Astrocyte (in vitro differentiated cells and primary cell): Measurements from ENCODE around the gene SMC1B. TPM values are rescaled to one million over a fixed set of nuclear protein-coding genes. Genes with fewer than 3 reads are reported as not detected.

Experiments
- DNase-seq: peaks from one replicate; pipeline ENCODE4 v3.0.0-alpha.2; 2010; ENCODE audit warnings: low read depth
- FAIRE-seq: peaks from 2 replicates; lab custom pipeline; 2011; peaks lifted over from hg19 to GRCh38; lab: Jason Lieb, UNC
- H2AFZ ChIP-seq: 2 replicates; pipeline ENCODE4 v1.6.0; 2012; ENCODE audit warnings: low read depth, low read length, inconsistent platforms
- H3K27ac ChIP-seq: 2 replicates; pipeline ENCODE4 v1.5.1; 2011; ENCODE audit warnings: low read depth, low read length, inconsistent platforms
- H3K27me3 ChIP-seq: 2 replicates; pipeline ENCODE4 v1.6.0; 2011; ENCODE audit warnings: low read length, inconsistent platforms; ENCODE audit not compliant: insufficient read depth
- H3K36me3 ChIP-seq: 2 replicates; pipeline ENCODE4 v1.5.1; 2011; ENCODE audit warnings: low read length, inconsistent platforms; ENCODE audit not compliant: insufficient read depth
- H3K4me1 ChIP-seq: 2 replicates; pipeline ENCODE4 v1.5.1; 2011; ENCODE audit warnings: low read length, inconsistent platforms; ENCODE audit not compliant: insufficient read depth
- H3K4me2 ChIP-seq: 2 replicates; pipeline ENCODE4 v1.6.0; 2012; ENCODE audit warnings: low read length, inconsistent platforms
- H3K4me3 ChIP-seq: 2 replicates; pipeline ENCODE4 v1.5.1; 2011; ENCODE audit warnings: low read depth, mild to moderate bottlenecking, low read length, inconsistent platforms; ENCODE audit not compliant: insufficient read depth
- H3K79me2 ChIP-seq: 2 replicates; pipeline ENCODE4 v1.6.0; 2012; ENCODE audit warnings: mild to moderate bottlenecking, low read length, inconsistent platforms; ENCODE audit not compliant: insufficient read depth
- H3K9ac ChIP-seq: 2 replicates; pipeline ENCODE4 v1.6.0; 2012; ENCODE audit warnings: mild to moderate bottlenecking, low read length, inconsistent platforms
- H3K9me3 ChIP-seq: 2 replicates; pipeline ENCODE4 v1.5.1; 2012; ENCODE audit warnings: low read depth, mild to moderate bottlenecking, low read length, inconsistent platforms; ENCODE audit not compliant: insufficient read depth
- H4K20me1 ChIP-seq: 2 replicates; pipeline ENCODE4 v1.6.0; 2012; ENCODE audit warnings: low read length, inconsistent platforms; ENCODE audit not compliant: insufficient read depth
- H3K27ac Mint-ChIP-seq: one replicate; pipeline ENCODE4 v1.8.0; 2021; ENCODE audit warnings: mild to moderate bottlenecking, mixed read lengths; ENCODE audit not compliant: unreplicated experiment
- H3K27me3 Mint-ChIP-seq: one replicate; pipeline ENCODE4 v1.8.0; 2021; ENCODE audit warnings: low read depth, mixed read lengths; ENCODE audit not compliant: unreplicated experiment
- H3K36me3 Mint-ChIP-seq: one replicate; pipeline ENCODE4 v1.8.0; 2021; ENCODE audit warnings: low read depth, mixed read lengths; ENCODE audit not compliant: unreplicated experiment
- H3K4me1 Mint-ChIP-seq: one replicate; pipeline ENCODE4 v1.8.0; 2021; ENCODE audit warnings: low read depth, mixed read lengths; ENCODE audit not compliant: unreplicated experiment
- H3K4me3 Mint-ChIP-seq: one replicate; pipeline ENCODE4 v1.8.0; 2021; ENCODE audit warnings: mild to moderate bottlenecking, moderate library complexity, mixed read lengths; ENCODE audit not compliant: unreplicated experiment
- H3K9me3 Mint-ChIP-seq: one replicate; pipeline ENCODE4 v1.8.0; 2021; ENCODE audit warnings: mild to moderate bottlenecking, mixed read lengths; ENCODE audit not compliant: unreplicated experiment
- CTCF ChIP-seq: IDR thresholded peaks from 2 replicates; pipeline ENCODE4 v1.5.1; 2011; ENCODE audit warnings: low read depth, mild to moderate bottlenecking, inconsistent platforms, low read length, moderate library complexity; ENCODE audit not compliant: insufficient read depth
- EZH2 ChIP-seq: IDR thresholded peaks from 2 replicates; pipeline ENCODE4 v1.6.1; 2012; ENCODE audit warnings: mild to moderate bottlenecking, low read length, inconsistent platforms; ENCODE audit not compliant: insufficient read depth
- total RNA-seq: library from RNA; stranded (reverse); gene quantifications from 2 replicates; pipeline ENCODE4 v1.2.1, GENCODE V29; 2021

SMC1B gene
- total RNA-seq, 1 donor from 2014 or later, result not detected

GRCh38 chr22:45309422-45310227, 103.8 kb downstream of the SMC1B start, which contains the start of gene FAM118A:
FAM118A (plus strand) TSS chr22:45309934; CDS start chr22:45322380, 12,446 bp downstream.
- Histone ChIP-seq H3K4me2 (peak within 1 kb of the TSS; percentile 100), H3K27me3 (no peaks in the 10 kb centered on the region), H3K9me3 (no peaks in the 10 kb centered on the region), H3K79me2 (peaks cover 37% of the 10 kb centered on the region), H3K4me3 (peak within 1 kb of the TSS; percentile 77), H4K20me1 (peaks cover 25% of the 10 kb centered on the region), H3K4me1 (peaks cover 12% of the 10 kb centered on the region), H3K36me3 (no peaks in the 10 kb centered on the region), H2AFZ (peak within 1 kb of the TSS; percentile 100), H3K9ac (peak within 1 kb of the TSS; percentile 90), H3K27ac (peak within 1 kb of the TSS; percentile 62)
- Mint-ChIP-seq H3K9me3 (no peaks in the 10 kb centered on the region), H3K27ac (peak within 1 kb of the TSS; percentile 84), H3K4me3 (peak within 1 kb of the TSS; percentile 85), H3K27me3 (peaks cover 7% of the 10 kb centered on the region), H3K36me3 (peaks cover 4% of the 10 kb centered on the region), H3K4me1 (peaks cover 13% of the 10 kb centered on the region)
- FAIRE-seq (no peak), DNase-seq (peak; percentile 66)
- TF ChIP-seq CTCF (no peak), EZH2 (no peak)

GRCh38 chr22:45308957-45309421, 104.4 kb downstream of the SMC1B start:
- Mint-ChIP-seq H3K9me3 (no peaks in the 10 kb centered on the region), H3K27ac (peak overlapping the region; percentile 84), H3K4me3 (peak overlapping the region; percentile 82), H3K27me3 (peaks cover 7% of the 10 kb centered on the region), H3K36me3 (peaks cover 4% of the 10 kb centered on the region), H3K4me1 (peaks cover 13% of the 10 kb centered on the region)
- Histone ChIP-seq H3K9me3 (no peaks in the 10 kb centered on the region), H3K27ac (peak overlapping the region; percentile 40), H4K20me1 (peaks cover 19% of the 10 kb centered on the region), H3K4me1 (peaks cover 12% of the 10 kb centered on the region), H3K4me2 (peak overlapping the region; percentile 100), H3K27me3 (no peaks in the 10 kb centered on the region), H2AFZ (peak overlapping the region; percentile 100), H3K9ac (peak overlapping the region; percentile 90), H3K79me2 (peaks cover 31% of the 10 kb centered on the region), H3K36me3 (no peaks in the 10 kb centered on the region), H3K4me3 (peak overlapping the region; percentile 65)
- TF ChIP-seq EZH2 (no peak), CTCF (no peak)
- DNase-seq (no peak), FAIRE-seq (no peak)
